ENCODE measurements around the gene SGPP2. TPM values are rescaled to one million over a fixed set of nuclear protein-coding genes. Genes with fewer than 3 reads are reported as not detected.

The SGPP2 gene
- polyA plus RNA-seq: 3.1 and 3.2 TPM in 2 replicates

GRCh38 chr2:222424276-222424728, at the start of gene SGPP2:
Gene SGPP2 (plus strand): TSS chr2:222424543. CDS start chr2:222424603, 60 bp downstream.

Other genes starting within 250 kb of the SGPP2 start
- gene PAX3, start 125.5 kb upstream of the SGPP2 start, polyA plus RNA-seq: 5.0 and 8.8 TPM in 2 replicates
- gene FARSB, start 231.5 kb downstream of the SGPP2 start, polyA plus RNA-seq: 85.4 and 108 TPM in 2 replicates
- not detected in 2 replicates for gene MOGAT1, start 247.1 kb downstream of the SGPP2 start, polyA plus RNA-seq

Data from Purkinje cell (primary cell).